Effector memory CD8-positive, alpha-beta T cell (primary cell): ENCODE results near the gene OCEL1.

Experiments
- ATAC-seq: fragments of 150-1000 bp; cut with Tn5 transposase; replicated peaks from 2 replicates; pipeline ENCODE4 v1.10.0; 2021; ENCODE audit warnings: mild to moderate bottlenecking, moderate library complexity
- DNase-seq, 3 experiments: peaks; one replicate each; pipeline ENCODE4 v3.0.0; 2021
- H3K27ac Mint-ChIP-seq, 2 donors: one replicate each; pipeline ENCODE4 v1.8.0; 2022; ENCODE audit warnings: mild to moderate bottlenecking in 2 of 2, mixed read lengths in 2 of 2, moderate library complexity in 2 of 2
- H3K27me3 Mint-ChIP-seq, 2 donors: one replicate each; pipeline ENCODE4 v1.8.0; 2022; ENCODE audit warnings: mixed read lengths in 2 of 2
- H3K36me3 Mint-ChIP-seq: one replicate; pipeline ENCODE4 v1.8.0; 2022; ENCODE audit warnings: mild to moderate bottlenecking, moderate library complexity, mixed read lengths; ENCODE audit not compliant: insufficient read depth
- H3K4me1 Mint-ChIP-seq, 2 donors: one replicate each; pipeline ENCODE4 v1.8.0; 2022; ENCODE audit warnings: low read depth in 2 of 2, mixed read lengths in 2 of 2
- H3K4me3 Mint-ChIP-seq, 2 donors: one replicate each; pipeline ENCODE4 v1.8.0; 2022; ENCODE audit warnings: mild to moderate bottlenecking in 2 of 2, mixed read lengths in 2 of 2, moderate library complexity in 2 of 2
- H3K9me3 Mint-ChIP-seq, 2 donors: one replicate each; pipeline ENCODE4 v1.8.0; 2022; ENCODE audit warnings: mixed read lengths in 2 of 2

OCEL1 gene

DNA sequence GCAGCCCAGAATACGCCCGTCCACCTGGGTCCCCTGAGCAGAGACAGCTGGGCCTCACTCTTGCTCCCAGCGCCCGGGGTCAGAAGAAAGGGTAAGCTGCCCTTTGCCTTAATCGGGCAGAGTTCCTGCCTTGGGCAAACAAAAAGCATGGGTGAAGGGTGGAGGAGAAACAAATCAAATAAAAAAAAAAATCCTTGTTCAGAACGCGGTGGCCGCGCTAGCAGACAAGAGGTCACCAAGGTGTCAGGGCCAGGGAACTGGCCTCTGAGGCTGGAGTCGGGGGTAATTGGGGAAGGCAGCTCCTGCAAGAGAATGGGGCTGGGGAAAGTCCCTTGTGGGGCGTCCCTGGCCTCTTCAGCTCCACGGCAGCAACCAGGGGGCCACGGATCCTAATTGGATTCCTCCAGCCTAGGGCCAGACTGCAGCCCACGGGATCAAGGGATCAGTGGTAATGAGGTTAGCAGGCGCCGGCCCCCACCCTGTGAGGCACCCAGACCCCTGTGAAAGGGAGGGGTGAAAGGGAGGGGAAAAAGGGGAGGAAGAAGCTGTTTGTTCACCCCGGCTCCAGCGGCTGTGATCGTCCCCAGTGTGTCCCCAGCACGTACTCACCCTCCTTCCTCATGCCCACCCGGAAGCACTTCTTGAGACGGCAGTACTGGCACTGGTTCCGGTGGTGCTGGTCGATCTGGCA lies 14.2 kb downstream of the OCEL1 start:
- Mint-ChIP-seq H3K4me1 (peaks cover 0 to 2% of the 10 kb centered on the region in 2 donors), H3K9me3 (no peaks in the 10 kb centered on the region), H3K27me3 (no peaks in the 10 kb centered on the region), H3K4me3 (no peak overlapping the region), H3K36me3 (no peaks in the 10 kb centered on the region), H3K27ac (no peak overlapping the region)
- ATAC-seq, result no peak
- DNase-seq, result no peak

DNA sequence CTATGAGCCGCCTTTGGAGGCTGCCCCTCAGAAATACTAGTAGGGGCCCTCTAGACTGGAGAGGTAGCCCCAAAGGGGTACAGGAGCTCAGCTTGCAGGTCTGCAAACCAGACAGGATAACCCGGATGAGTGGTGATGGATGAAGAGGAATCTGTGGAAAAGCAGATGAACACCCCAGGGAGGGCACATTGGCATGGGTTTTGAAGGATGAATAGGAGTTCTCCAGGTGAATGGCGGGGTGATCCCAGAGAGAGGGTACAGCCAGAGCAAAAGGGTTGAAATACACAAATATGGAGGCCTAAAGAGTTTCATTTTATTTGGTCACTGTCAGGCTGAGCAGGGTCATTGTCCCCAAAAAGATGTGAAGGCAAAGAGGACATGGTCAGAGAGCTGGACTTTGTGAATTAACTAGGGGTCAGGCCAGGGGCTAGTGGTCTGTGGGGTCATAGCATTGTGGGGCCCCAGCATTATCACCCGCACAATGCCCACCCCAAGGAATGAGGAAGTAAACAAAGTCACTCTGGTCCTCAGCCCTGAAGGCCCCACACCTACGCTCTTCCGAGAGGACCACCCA lies 14.9 kb downstream of the OCEL1 start:
- Mint-ChIP-seq H3K4me3 (no peak overlapping the region), H3K4me1 (peaks cover 0 to 2% of the 10 kb centered on the region in 2 donors), H3K9me3 (no peaks in the 10 kb centered on the region), H3K27me3 (no peaks in the 10 kb centered on the region), H3K36me3 (no peaks in the 10 kb centered on the region), H3K27ac (no peak overlapping the region)
- DNase-seq, result no peak
- no peak for ATAC-seq

DNA sequence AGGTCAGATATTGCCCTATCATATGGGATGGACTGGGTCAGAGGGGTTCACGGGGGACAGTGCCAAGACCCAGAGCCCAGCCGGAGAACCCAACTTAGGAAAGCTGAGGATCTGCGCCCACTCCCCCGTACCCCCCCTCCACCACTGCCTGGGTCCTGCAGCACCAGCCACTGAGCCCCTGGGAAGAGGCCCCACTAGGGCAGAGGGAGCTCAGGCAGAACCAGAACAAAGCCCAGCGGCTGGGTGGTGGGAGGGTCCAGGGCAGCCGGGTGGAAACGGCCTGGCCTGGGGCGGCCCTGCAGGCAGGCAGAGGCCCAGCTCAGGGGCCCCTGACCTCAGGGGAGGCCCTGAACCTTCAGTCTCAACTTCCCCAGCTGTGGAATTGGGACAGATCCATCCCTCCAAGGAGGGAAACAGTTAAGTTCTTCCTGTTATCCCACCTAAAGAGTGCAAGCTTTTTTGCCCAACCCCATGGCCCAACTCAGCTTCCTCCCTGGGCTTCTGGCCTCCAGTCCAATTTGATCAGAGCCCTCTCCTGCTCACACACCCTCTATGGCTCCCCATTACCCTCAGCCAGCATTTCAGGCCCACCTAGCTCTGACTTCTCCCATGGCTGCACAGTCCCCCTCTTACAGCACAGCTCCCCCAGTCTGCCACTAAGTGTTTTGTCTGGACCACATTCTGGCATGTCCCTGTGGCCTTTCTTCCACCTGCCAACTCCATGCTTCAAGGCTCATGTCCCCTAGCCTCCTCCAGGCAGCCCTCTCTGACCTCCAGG lies 16.6 kb downstream of the OCEL1 start:
- ATAC-seq (no peak), DNase-seq (no peak)
- H3K27ac Mint-ChIP-seq, result peak overlapping the region in 1 of 2 donors; percentile 2
- peaks cover 11% of the 10 kb centered on the region for H3K36me3 Mint-ChIP-seq
- H3K9me3 Mint-ChIP-seq, result no peaks in the 10 kb centered on the region
- peaks cover 0 to 8% of the 10 kb centered on the region in 2 donors for H3K27me3 Mint-ChIP-seq
- H3K4me3 Mint-ChIP-seq, result no peak overlapping the region
- peaks cover 12 to 13% of the 10 kb centered on the region in 2 donors for H3K4me1 Mint-ChIP-seq

DNA sequence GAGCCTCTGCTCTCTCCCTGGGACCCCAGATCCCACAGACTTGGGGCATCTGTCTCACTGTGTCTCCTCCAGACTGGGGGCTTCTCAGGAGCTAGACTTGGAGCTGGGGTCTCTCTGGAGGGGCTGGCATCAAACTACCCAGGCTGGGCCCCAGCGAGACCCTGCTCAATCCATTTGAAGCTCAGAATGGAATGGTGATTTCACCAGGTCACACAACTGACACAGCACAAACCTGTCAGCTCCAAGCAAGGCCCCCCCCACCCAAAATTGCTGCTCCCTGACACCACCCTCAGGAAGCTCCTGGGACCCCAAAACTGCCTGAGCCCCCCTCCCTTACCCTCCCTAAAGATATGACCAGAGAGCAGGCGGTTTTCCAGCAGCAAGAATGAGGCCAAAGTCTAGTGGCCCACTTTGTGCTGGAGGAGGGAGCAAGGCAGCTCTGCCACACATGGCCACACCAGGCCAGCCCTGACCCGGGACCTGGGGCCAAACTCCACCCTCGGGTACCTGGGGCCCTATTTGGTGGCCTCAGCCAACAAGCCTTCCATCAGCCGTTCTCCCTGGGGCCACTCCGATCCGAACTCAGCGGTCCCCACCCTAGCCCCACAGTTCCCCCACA lies 17.3 kb downstream of the OCEL1 start:
- peaks cover 12 to 13% of the 10 kb centered on the region in 2 donors for H3K4me1 Mint-ChIP-seq
- peaks cover 0 to 8% of the 10 kb centered on the region in 2 donors for H3K27me3 Mint-ChIP-seq
- H3K36me3 Mint-ChIP-seq, result peaks cover 11% of the 10 kb centered on the region
- peak overlapping the region in 1 of 2 donors; percentile 26 for H3K27ac Mint-ChIP-seq
- ATAC-seq, result no peak
- DNase-seq, result no peak
- H3K4me3 Mint-ChIP-seq, result peak overlapping the region in 1 of 2 donors; percentile 66
- no peaks in the 10 kb centered on the region for H3K9me3 Mint-ChIP-seq

DNA sequence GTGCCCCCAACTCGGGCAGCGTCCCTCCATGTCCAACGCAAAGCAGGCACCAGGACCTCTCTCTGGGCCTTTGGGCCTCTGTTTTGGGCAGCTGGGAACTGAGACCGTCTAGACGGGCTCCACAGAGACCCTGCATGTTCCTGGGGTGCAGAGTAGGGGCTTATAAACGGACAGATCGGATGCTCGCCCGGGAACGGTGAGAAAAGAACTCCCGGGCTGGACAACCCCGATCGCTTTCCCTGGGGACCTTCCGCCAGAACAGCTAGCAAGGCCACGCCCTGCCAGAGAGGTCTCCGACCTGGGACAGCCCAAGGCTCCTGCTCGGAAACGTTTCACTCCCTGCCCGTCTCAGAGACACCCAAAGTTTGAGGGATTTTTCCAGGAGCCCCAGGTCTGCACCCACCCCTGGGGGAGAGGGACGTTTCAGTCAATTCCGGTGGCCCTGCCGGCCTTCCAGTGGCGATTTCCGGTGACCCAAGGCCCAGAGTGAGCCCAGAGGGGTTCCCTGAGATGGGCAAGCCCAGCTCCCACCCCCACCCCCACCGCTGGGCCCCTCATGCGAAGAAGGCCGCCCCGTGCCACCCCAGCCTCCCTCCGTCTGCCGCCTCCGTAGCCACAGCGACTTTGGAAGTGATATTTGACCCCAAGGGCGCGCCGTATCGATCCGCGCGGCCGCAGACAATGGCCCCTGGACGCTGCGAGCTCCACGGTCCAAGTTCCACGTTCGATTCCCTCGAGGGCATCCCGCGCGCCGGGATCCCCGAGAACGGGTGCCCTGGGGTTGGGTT lies 18.0 kb downstream of the OCEL1 start:
- ATAC-seq (no peak), DNase-seq (no peak)
- Mint-ChIP-seq H3K4me3 (peak overlapping the region; percentile 58 to 66), H3K27me3 (peaks cover 0 to 8% of the 10 kb centered on the region in 2 donors), H3K9me3 (no peaks in the 10 kb centered on the region), H3K4me1 (peaks cover 12 to 13% of the 10 kb centered on the region in 2 donors), H3K27ac (peak overlapping the region in 1 of 2 donors; percentile 26), H3K36me3 (peaks cover 11% of the 10 kb centered on the region)

DNA sequence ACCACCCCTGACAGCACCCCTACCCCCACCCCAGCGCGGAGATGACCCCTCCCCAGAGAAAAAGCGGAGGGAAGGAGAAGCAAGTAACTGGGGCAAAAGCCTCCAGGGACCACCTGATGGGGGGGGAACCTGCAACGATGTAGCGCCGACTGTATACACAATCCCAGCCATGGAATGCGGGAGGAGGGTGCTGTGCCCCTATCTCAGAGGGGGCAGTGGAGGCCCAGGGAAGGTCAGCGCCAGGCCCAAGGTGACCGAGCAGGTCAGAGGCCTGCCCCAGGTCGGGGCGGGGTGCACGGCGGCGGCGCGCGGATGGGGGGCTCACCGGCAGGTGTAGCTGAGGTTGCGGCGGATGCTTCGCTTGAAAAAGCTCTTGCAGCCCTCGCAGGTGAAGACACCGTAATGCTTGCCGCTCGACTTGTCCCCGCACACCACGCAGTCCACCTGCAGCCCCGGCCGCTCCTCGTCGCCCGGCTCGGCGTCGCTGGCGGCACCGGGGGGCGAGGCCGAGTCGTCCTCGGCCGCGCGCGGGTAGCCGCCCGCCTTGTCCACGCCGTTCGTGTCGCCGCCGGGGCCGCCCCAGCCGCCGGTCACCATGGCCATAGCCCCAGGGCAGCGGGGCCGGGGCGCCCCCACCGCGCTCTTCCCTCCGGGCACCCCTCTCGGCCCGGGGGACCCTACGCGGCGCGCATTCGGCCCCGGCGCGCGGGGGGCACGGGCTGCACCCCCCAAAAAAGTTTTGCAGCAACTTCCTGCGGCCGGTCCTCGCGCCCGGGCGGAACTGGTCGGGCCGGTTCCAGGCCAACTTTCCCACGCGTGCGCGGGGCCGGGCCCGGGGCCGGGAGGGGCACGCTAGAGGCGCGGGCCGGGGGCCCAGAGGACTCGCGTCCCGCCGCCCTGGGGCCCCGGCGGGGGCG lies 18.9 kb downstream of the OCEL1 start:
- H3K4me1 Mint-ChIP-seq, result peaks cover 12 to 13% of the 10 kb centered on the region in 2 donors
- DNase-seq (no peak), ATAC-seq (peak; percentile 7)
- no peaks in the 10 kb centered on the region for H3K9me3 Mint-ChIP-seq
- no peak overlapping the region for H3K27ac Mint-ChIP-seq
- peaks cover 0 to 8% of the 10 kb centered on the region in 2 donors for H3K27me3 Mint-ChIP-seq
- H3K36me3 Mint-ChIP-seq, result peaks cover 11% of the 10 kb centered on the region
- H3K4me3 Mint-ChIP-seq, result peak overlapping the region; percentile 58 to 66

DNA sequence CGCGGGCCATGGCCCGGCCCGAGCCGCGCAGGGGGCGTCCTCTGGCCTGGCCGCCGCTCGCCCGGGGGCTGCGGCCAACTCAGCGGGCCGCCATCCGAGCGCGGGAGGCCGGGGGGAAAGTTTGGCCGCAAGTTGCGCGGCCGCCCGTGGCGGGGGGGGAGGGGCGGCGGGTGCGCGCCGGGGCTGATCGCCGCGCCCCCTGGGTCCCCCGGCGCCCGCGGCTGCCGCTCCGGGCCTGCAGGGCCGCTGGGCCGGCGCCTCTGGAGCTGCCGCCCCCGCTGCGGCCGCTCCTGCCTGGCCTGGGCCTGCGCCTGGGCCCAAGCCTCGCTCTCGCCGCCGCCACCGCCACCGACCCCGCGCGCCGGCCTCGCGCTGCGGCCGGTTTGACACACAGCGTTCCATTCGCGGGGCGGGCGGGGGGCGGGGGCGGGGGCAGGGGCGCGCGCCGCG lies 19.5 kb downstream of the OCEL1 start, which contains the start of gene NR2F6:
Gene NR2F6 (minus strand): TSS at position 385 of the 450 bp plus-strand sequence. CDS start 699 bp downstream, outside the sequence.
- ATAC-seq (no peak), DNase-seq (no peak)
- Mint-ChIP-seq H3K36me3 (peaks cover 11% of the 10 kb centered on the region), H3K27me3 (peaks cover 0 to 8% of the 10 kb centered on the region in 2 donors), H3K4me3 (peak within 1 kb of the TSS; percentile 90 to 91), H3K27ac (peak within 1 kb of the TSS; percentile 65 to 81), H3K9me3 (no peaks in the 10 kb centered on the region), H3K4me1 (peaks cover 12 to 13% of the 10 kb centered on the region in 2 donors)

DNA sequence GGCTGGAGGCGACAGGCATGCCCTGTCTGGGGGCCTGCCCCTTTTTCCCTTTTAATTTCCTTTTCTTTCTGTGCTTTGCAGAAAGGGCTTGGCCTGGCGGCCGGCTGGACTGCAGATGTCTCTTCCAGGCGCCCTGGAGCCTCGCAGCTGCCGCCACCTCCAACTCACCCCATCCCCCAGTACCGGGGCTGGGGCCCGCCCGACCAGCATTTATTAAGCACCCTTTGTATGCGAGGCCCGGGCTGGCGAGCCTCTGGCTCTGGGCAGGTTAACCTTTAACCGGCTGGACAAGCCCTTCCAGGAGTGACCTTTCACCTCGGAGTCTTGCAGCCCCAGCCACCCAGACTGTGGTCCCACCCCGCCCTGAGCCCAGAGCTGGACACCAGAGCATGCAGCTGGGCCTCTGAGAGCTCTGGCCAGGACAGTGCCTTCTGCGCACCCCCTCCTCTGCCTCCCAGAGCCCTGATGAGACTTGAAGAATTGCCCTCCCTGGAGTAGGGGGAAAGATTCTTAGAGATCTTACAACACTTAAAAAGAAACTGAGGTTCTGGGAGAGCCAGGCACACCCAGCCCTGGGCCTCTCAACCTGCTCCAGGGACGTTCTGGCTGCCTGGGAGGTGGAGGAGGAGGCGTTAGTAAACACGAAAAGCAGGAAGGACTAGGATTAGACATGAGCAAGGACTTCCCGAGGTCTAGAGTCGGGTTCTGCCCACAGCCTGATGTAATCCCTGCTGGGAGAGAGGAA lies 20.8 kb downstream of the OCEL1 start:
- DNase-seq (no peak), ATAC-seq (no peak)
- H3K36me3 Mint-ChIP-seq, result peaks cover 11% of the 10 kb centered on the region
- H3K9me3 Mint-ChIP-seq, result no peaks in the 10 kb centered on the region
- peaks cover 0 to 8% of the 10 kb centered on the region in 2 donors for H3K27me3 Mint-ChIP-seq
- peaks cover 10 to 12% of the 10 kb centered on the region in 2 donors for H3K4me1 Mint-ChIP-seq
- H3K4me3 Mint-ChIP-seq, result peak overlapping the region; percentile 90 to 91
- peak overlapping the region in 1 of 2 donors; percentile 65 for H3K27ac Mint-ChIP-seq

DNA sequence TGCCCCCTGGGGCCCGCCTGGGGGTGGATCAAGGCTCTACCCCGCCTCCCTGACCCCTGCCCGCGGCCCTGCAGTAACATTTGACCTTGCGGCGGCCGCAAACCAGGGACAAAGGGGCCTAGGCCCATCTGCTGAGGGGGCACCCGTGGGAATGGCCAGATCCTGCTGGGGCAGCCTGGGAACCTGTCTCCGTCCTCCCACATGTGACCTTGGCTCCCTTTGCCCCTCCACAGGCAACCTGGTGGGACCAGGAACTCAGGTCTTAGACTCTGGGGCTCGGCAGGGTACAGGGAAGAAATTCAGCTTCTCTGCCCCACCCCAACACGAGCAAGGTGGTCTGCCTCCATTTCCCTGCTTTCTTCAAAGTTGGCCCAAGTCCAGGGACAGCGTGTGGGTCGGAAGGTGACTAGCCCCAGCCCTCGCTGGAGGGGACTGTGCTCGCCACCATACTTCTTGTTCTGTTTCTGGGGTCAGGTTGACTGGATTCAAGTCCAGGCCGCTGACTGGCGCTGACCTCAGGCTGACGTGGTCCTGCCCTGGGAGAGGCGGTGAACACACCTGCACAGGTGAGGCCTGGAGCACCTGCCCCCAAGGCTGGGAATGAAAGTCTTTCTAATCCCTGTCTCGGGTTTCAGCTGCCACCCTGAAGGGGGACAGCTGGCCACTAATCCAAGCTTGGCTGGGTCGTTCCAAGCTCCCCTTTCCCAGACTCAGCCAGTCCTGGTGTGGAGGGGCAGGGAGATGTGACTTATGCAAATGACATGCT lies 22.2 kb downstream of the OCEL1 start:
- Mint-ChIP-seq H3K9me3 (no peaks in the 10 kb centered on the region), H3K4me1 (peaks cover 10 to 12% of the 10 kb centered on the region in 2 donors), H3K27ac (peak overlapping the region in 1 of 2 donors; percentile 4), H3K36me3 (peaks cover 13% of the 10 kb centered on the region), H3K27me3 (peaks cover 0 to 8% of the 10 kb centered on the region in 2 donors), H3K4me3 (no peak overlapping the region)
- ATAC-seq (no peak), DNase-seq (no peak)

DNA sequence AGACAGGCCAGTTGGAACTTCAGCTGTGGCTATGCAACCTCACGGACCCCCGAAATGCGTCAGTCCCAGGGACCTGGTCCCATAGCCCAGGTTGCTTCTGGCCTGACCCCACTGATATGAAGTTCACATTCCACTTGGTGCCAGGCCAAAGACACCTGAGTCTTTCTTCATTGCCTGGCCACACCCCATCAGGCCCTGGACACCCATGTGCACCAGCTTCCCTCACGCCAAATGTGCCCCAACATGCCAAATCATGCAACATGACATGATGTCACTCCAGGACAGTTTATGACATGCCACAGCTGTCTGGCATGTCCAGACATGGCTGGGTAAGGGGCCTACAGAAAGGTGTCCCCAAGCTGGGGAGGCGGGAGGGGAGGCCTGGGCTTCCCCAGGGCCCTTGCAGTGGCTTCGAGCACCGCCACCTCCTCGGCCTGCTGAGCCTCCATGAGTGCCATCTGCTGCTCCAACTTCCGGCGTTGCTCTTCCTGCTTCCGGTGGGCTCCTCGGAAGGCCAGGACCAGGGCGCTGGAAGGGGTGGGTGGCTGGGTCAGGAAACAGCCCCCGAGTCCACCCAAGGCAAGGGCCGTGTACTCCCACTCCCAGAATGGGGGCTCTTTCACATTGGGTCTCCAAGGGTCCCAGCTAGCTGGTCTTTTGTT lies 24.0 kb downstream of the OCEL1 start:
- H3K27me3 Mint-ChIP-seq, result peaks cover 0 to 8% of the 10 kb centered on the region in 2 donors
- H3K36me3 Mint-ChIP-seq, result peaks cover 13% of the 10 kb centered on the region
- H3K4me3 Mint-ChIP-seq, result no peak overlapping the region
- ATAC-seq (no peak), DNase-seq (no peak)
- no peak overlapping the region for H3K27ac Mint-ChIP-seq
- H3K9me3 Mint-ChIP-seq, result no peaks in the 10 kb centered on the region
- peaks cover 10 to 12% of the 10 kb centered on the region in 2 donors for H3K4me1 Mint-ChIP-seq
